Left lobe of liver (tissue), 2 donors: ENCODE data around the gene ALDH18A1. TPM values are rescaled to one million over a fixed set of nuclear protein-coding genes. Genes with fewer than 3 reads are reported as not detected.
"Not testable (repeated sequence)": the region's sequence is repeated elsewhere in the genome, so short reads cannot be mapped to it uniquely, and the experiment has no call there.

Experiments used
- ATAC-seq: fragments of 200-7000 bp; cut with Tn5 transposase; one replicate; pipeline ENCODE4 v1.9.1; 2020; ENCODE audit warnings: mild to moderate bottlenecking, moderate library complexity
- DNase-seq: peaks from one replicate; pipeline ENCODE4 v3.0.0-alpha.2; 2020; ENCODE audit warnings: low spot score
- total RNA-seq: library from RNA; stranded (reverse); gene quantifications from one replicate; pipeline ENCODE4 v1.2.1, GENCODE V29; 2021
- donor health status: DM: no; HTN: no; CAD: no; lungs with moderate emphysema.
- donor health status: DM: no; HTN: yes; CAD: no.

Gene ALDH18A1
- total RNA-seq, 1 donor from 2014 or later, result 38.7 TPM

GRCh38 chr10:95651346-95652060, 5.0 kb downstream of the ALDH18A1 start:
- DNase-seq, result no peak
- ATAC-seq, result no peak

GRCh38 chr10:95650232-95650631, 6.3 kb downstream of the ALDH18A1 start:
- ATAC-seq (no peak), DNase-seq (no peak)

- ATAC-seq (no peak), DNase-seq (no peak)
These were observed 8.4 kb downstream of the ALDH18A1 start for GRCh38 chr10:95648138-95648537.

- DNase-seq, result no peak
- peak; percentile 26 for ATAC-seq
These were observed 10.4 kb downstream of the ALDH18A1 start for GRCh38 chr10:95646160-95646559.

- no peak for DNase-seq
- no peak for ATAC-seq
These were observed 11.6 kb downstream of the ALDH18A1 start for GRCh38 chr10:95644901-95645300.

- DNase-seq, result peak; percentile 66
- peak; percentile 97 for ATAC-seq
These were observed 15.6 kb downstream of the ALDH18A1 start for GRCh38 chr10:95640891-95641315.

- DNase-seq, result no peak
- ATAC-seq, result no peak
These were observed 18.6 kb downstream of the ALDH18A1 start for GRCh38 chr10:95637911-95638310.

GRCh38 chr10:95637140-95637539, 19.4 kb downstream of the ALDH18A1 start:
- DNase-seq (no peak), ATAC-seq (no peak)

GRCh38 chr10:95635319-95635733, 21.2 kb downstream of the ALDH18A1 start:
- no peak for ATAC-seq

GRCh38 chr10:95628786-95629185, 27.7 kb downstream of the ALDH18A1 start:
- DNase-seq (no peak), ATAC-seq (no peak)

More at GRCh38 chr10:95635319-95635733, 21.2 kb downstream of the ALDH18A1 start:
- DNase-seq, result no peak

GRCh38 chr10:95626500-95626899, 30.0 kb downstream of the ALDH18A1 start:
- ATAC-seq (no peak), DNase-seq (no peak)

- not testable (repeated sequence) for ATAC-seq, DNase-seq
These were observed 36.1 kb downstream of the ALDH18A1 start for GRCh38 chr10:95620415-95620814.

- ATAC-seq, result no peak
- DNase-seq, result no peak
These were observed 38.4 kb downstream of the ALDH18A1 start for GRCh38 chr10:95618101-95618500.

GRCh38 chr10:95616446-95616845, 40.1 kb downstream of the ALDH18A1 start:
- ATAC-seq (no peak), DNase-seq (no peak)

- no peak for DNase-seq
- ATAC-seq, result peak; percentile 86
These were observed 43.2 kb downstream of the ALDH18A1 start for GRCh38 chr10:95613330-95613729.

- DNase-seq (no peak), ATAC-seq (no peak)
These were observed 45.8 kb downstream of the ALDH18A1 start for GRCh38 chr10:95610727-95611126.

GRCh38 chr10:95606922-95607321, 49.6 kb downstream of the ALDH18A1 start:
- ATAC-seq (no peak), DNase-seq (no peak)

- DNase-seq (no peak), ATAC-seq (no peak)
These were observed 51.3 kb downstream of the ALDH18A1 start for GRCh38 chr10:95605163-95605562.

GRCh38 chr10:95604630-95605029, 51.9 kb downstream of the ALDH18A1 start:
- DNase-seq, result no peak
- no peak for ATAC-seq

- ATAC-seq (no peak), DNase-seq (no peak)
These were observed 54.1 kb downstream of the ALDH18A1 start for GRCh38 chr10:95602382-95602781.

- DNase-seq, result peak; percentile 80
- ATAC-seq, result peak; percentile 99
These were observed 55.3 kb downstream of the ALDH18A1 start for GRCh38 chr10:95601116-95601719.

- no peak for ATAC-seq
- no peak for DNase-seq
These were observed 56.4 kb downstream of the ALDH18A1 start for GRCh38 chr10:95600158-95600557.
